A549 (cell line): ENCODE measurements around the gene STMN3. TPM values are rescaled to one million over a fixed set of nuclear protein-coding genes. Genes with fewer than 3 reads are reported as not detected.

Source experiments
- ATAC-seq, 2 experiments: fragments of 200-7000 bp in 1 of 2; fragments of >200 bp in 1 of 2; cut with Nextera tagmentation in 1 of 2; cut with Tn5 transposase in 1 of 2; 3 replicates each; pipeline versions ENCODE4 v1.8.0 to v1.9.1; 2018 to 2020; ENCODE audit warnings: mild to moderate bottlenecking in 1 of 2, moderate library complexity in 1 of 2
- CTCF ChIA-PET: fragments of 300-600 bp; sonication (Branson Sonifier 250); formaldehyde crosslinking; extraction: SDS; loops from one replicate; lab custom pipeline; 2021; ENCODE audit warnings: antibody characterized with exemption, inconsistent platforms; lab: Yijun Ruan, JAX
- POLR2A ChIA-PET: fragments of 350-600 bp; formaldehyde crosslinking; extraction: SDS; loops from one replicate; lab custom pipeline; 2021; ENCODE audit warnings: antibody characterized with exemption, inconsistent platforms; lab: Yijun Ruan, JAX
- DNase-seq, 2 experiments: peaks; one replicate each; pipeline versions ENCODE4 v3.0.0 to v3.0.0-alpha.2; 2011 to 2016; ENCODE audit warnings: low read depth in 1 of 2, low spot score in 1 of 2
- FAIRE-seq: peaks from 2 replicates; lab custom pipeline; 2011; peaks lifted over from hg19 to GRCh38; lab: Jason Lieb, UNC
- H3K27ac ChIP-seq, 2 experiments: fragments of >200 bp; sonication (Bioruptor Twin); formaldehyde crosslinking; 3 replicates each; pipeline ENCODE4 v1.5.1; 2016 to 2017
- H3K4me1 ChIP-seq: fragments of >200 bp; sonication (Bioruptor Twin); formaldehyde crosslinking; 3 replicates; pipeline ENCODE4 v1.6.1; 2016
- H3K4me2 ChIP-seq: fragments of >200 bp; sonication (Bioruptor Twin); formaldehyde crosslinking; 3 replicates; pipeline ENCODE4 v1.6.1; 2016
- H3K4me3 ChIP-seq: fragments of >200 bp; sonication (Bioruptor Twin); formaldehyde crosslinking; 3 replicates; pipeline ENCODE4 v1.5.1; 2016
- H3K9me3 ChIP-seq: fragments of >200 bp; sonication (Bioruptor Twin); formaldehyde crosslinking; 3 replicates; pipeline ENCODE4 v1.6.1; 2016
- CBX2 ChIP-seq: fragments of 200-600 bp; sonication (generic); IDR thresholded peaks from 2 replicates; pipeline ENCODE4 v1.6.1; 2016; ENCODE audit warnings: low read depth, mild to moderate bottlenecking, borderline replicate concordance
- CBX8 ChIP-seq: fragments of 200-600 bp; sonication (generic); IDR thresholded peaks from 2 replicates; pipeline ENCODE4 v1.6.1; 2016
- CTCF ChIP-seq: fragments of >200 bp; sonication (Bioruptor Twin); formaldehyde crosslinking; IDR thresholded peaks from 3 replicates; pipeline ENCODE4 v1.5.1; 2016
- EHF ChIP-seq: fragments of 250-450 bp; sonication (Bioruptor Pico); IDR thresholded peaks from 2 replicates; pipeline ENCODE4 v1.5.0; 2020; ENCODE audit warnings: mild to moderate bottlenecking
- FOSL2 ChIP-seq, 2 experiments: fragments of 450-650 bp in 1 of 2; fragments of >200 bp in 1 of 2; sonication (Bioruptor Twin) in 1 of 2; formaldehyde crosslinking; IDR thresholded peaks; 2 replicates each; pipeline versions ENCODE4 v1.5.0 to v1.6.1; 2016 to 2020; ENCODE audit warnings: mild to moderate bottlenecking in 1 of 2, moderate library complexity in 1 of 2
- FOXS1 ChIP-seq: fragments of 250-450 bp; sonication (Bioruptor Pico); IDR thresholded peaks from 2 replicates; pipeline ENCODE4 v1.5.0; 2020; ENCODE audit warnings: mild to moderate bottlenecking, moderate library complexity
- HMGXB4 ChIP-seq: fragments of 250-450 bp; sonication (Bioruptor Pico); IDR thresholded peaks from 2 replicates; pipeline ENCODE4 v1.5.0; 2021; ENCODE audit warnings: mild to moderate bottlenecking, moderate library complexity, borderline replicate concordance
- HOXA7 ChIP-seq: fragments of 250-450 bp; sonication (Bioruptor Pico); IDR thresholded peaks from 2 replicates; pipeline ENCODE4 v1.5.0; 2020; ENCODE audit warnings: mild to moderate bottlenecking, moderate library complexity
- HOXB5 ChIP-seq: fragments of 250-450 bp; sonication (Bioruptor Pico); IDR thresholded peaks from 2 replicates; pipeline ENCODE4 v1.5.0; 2020; ENCODE audit warnings: mild to moderate bottlenecking, moderate library complexity
- JUN ChIP-seq, 2 experiments: fragments of >200 bp; sonication (Bioruptor Twin); formaldehyde crosslinking; IDR thresholded peaks; 2 replicates in 1 of 2; 3 replicates in 1 of 2; pipeline ENCODE4 v1.6.1; 2016 to 2017
- MAX ChIP-seq: IDR thresholded peaks from 2 replicates; pipeline ENCODE4 v1.6.1; 2012
- PBX3 ChIP-seq: IDR thresholded peaks from 2 replicates; pipeline ENCODE4 v1.6.1; 2012
- POLR2A ChIP-seq: IDR thresholded peaks from 2 replicates; pipeline ENCODE4 v1.6.1; 2012; ENCODE audit warnings: mild to moderate bottlenecking, low read length
- POLR2AphosphoS2 ChIP-seq: conservative IDR thresholded peaks from 2 replicates; pipeline ENCODE4 v1.6.1; 2012; ENCODE audit warnings: low read length, improper control_type of control experiment, inconsistent platforms
- REST ChIP-seq: fragments of 200-600 bp; sonication (generic); IDR thresholded peaks from 2 replicates; pipeline ENCODE4 v1.6.1; 2016; ENCODE audit warnings: antibody characterized with exemption, mild to moderate bottlenecking, moderate library complexity
- TFCP2L1 ChIP-seq: fragments of 250-450 bp; sonication (Bioruptor Pico); IDR thresholded peaks from 2 replicates; pipeline ENCODE4 v1.5.0; 2021; ENCODE audit warnings: mild to moderate bottlenecking
- TP53 ChIP-seq: fragments of 250-450 bp; sonication (Bioruptor Pico); IDR thresholded peaks from 2 replicates; pipeline ENCODE4 v1.5.0; 2021; ENCODE audit warnings: mild to moderate bottlenecking, moderate library complexity
- ZC3H11A ChIP-seq: fragments of 450-650 bp; IDR thresholded peaks from 2 replicates; pipeline ENCODE4 v1.6.1; 2014; ENCODE audit warnings: antibody characterized with exemption, mild to moderate bottlenecking
- WGBS: methylation state at CpG from one replicate; pipeline ENCODE4 v1.1.6; 2017; ENCODE audit errors: missing lambda C conversion rate; 5-methylcytosine and 5-hydroxymethylcytosine counted together
- polyA plus RNA-seq, 4 experiments: library from polyadenylated mRNA; depleted of rRNA in 3 of 4; stranded (reverse); fragments of >200 nt; fragmentation: RNase III in 1 of 4; extraction: RNeasy Plus Mini Kit Qiagen cat#74134 plus additional on column Dnase treatment in 1 of 4; gene quantifications; 2 replicates in 3 of 4; 3 replicates in 1 of 4; pipeline ENCODE4 v1.2.3, GENCODE V29; 2011 to 2017
- small RNA-seq, 6 experiments: library from RNA; depleted of rRNA; stranded (forward); fragments of <200 nt; gene quantifications; one replicate each; pipeline ENCODE3, GENCODE V24; 2012

Gene STMN3
- polyA plus RNA-seq, 2 of the 4 experiments (the other 2 are of a cell fraction): 2.8 to 3.2 TPM

- H3K4me3 ChIP-seq: no peak overlapping the region
- DNase-seq (no peak), ATAC-seq (no peak), FAIRE-seq (no peak)
- WGBS: 94% methylated on average over 4 of the region's 4 CpGs
- ChIA-PET POLR2A (no interaction called here), CTCF (interaction anchor here (0.9 to 1.3 kb wide), 2 partner anchors 9 to 95 kb away, joined by 3 read pairs; no protein-coding TSS in a partner anchor)
- no peak overlapping the region for H3K27ac ChIP-seq
- no peak for TF ChIP-seq HOXB5 (CRISPR knock-in tag)
- no peak for TF ChIP-seq CBX2
- TF ChIP-seq JUN (IDR thresholded peaks at IDR 0.05): no peak
- no peak for TF ChIP-seq ZC3H11A
- TF ChIP-seq FOSL2 (IDR thresholded peaks at IDR 0.05): no peak
- no peak for TF ChIP-seq FOSL2 (CRISPR knock-in tag; IDR thresholded peaks at IDR 0.05)
- no peak for TF ChIP-seq TFCP2L1
- TF ChIP-seq TP53 (CRISPR knock-in tag): no peak
- TF ChIP-seq POLR2AphosphoS2: no peak
- TF ChIP-seq REST: no peak
- TF ChIP-seq CTCF: no peak
- no peak for TF ChIP-seq EHF (CRISPR knock-in tag)
- TF ChIP-seq HMGXB4: no peak
- TF ChIP-seq POLR2A: no peak
- no peaks in the 10 kb centered on the region for H3K9me3 ChIP-seq
- peaks cover 8% of the 10 kb centered on the region; the same call in 1 of the 3 replicates for H3K4me1 ChIP-seq
- H3K4me2 ChIP-seq: no peak overlapping the region
Measured at GRCh38 chr20:63591147-63591533, 62.1 kb downstream of the STMN3 start.

GRCh38 chr20:63590218-63591146 is 62.7 kb downstream of the STMN3 start:
- Histone ChIP-seq H3K4me3 (no peak overlapping the region), H3K27ac (no peak overlapping the region), H3K4me1 (peaks cover 8% of the 10 kb centered on the region; the same call in 1 of the 3 replicates), H3K4me2 (no peak overlapping the region), H3K9me3 (no peaks in the 10 kb centered on the region)
- no peak for TF ChIP-seq HOXA7 (CRISPR knock-in tag)
- no peak for TF ChIP-seq CBX8
- TF ChIP-seq MAX: no peak
- TF ChIP-seq CBX2: no peak
- no peak for TF ChIP-seq PBX3
- TF ChIP-seq FOXS1: no peak
- FAIRE-seq: no peak
- 88% methylated on average over 30 of the region's 52 CpGs for WGBS
- ChIA-PET POLR2A (no interaction called here), CTCF (interaction anchor here (0.9 to 1.3 kb wide), 2 partner anchors 9 to 383 kb away, joined by 3 read pairs; no protein-coding TSS in a partner anchor)
- DNase-seq: no peak
- no peak for ATAC-seq

Small RNAs within 50 kb of the gene (small RNA-seq; reads per million reads assigned to genes)
- gene TNFRSF6B: 0 reads per million in 6 experiments

Other genes starting within 250 kb of the STMN3 start
- gene KCNQ2, start 180.8 kb downstream of the STMN3 start, polyA plus RNA-seq (2011; rRNA removed): 0.14 and 0.32 TPM in 2 replicates
- gene KCNQ2, start 180.8 kb downstream of the STMN3 start, polyA plus RNA-seq (2017; fragmentation: RNase III; extraction: RNeasy Plus Mini Kit Qiagen cat#74134 plus additional on column Dnase treatment): 0.15 to 0.38 TPM (median 0.36 TPM) in 3 replicates
- 16.3 and 17.4 TPM in 2 replicates for gene EEF1A2, start 154.3 kb downstream of the STMN3 start, polyA plus RNA-seq (2011; rRNA removed)
- gene EEF1A2, start 154.3 kb downstream of the STMN3 start, polyA plus RNA-seq (2017; fragmentation: RNase III; extraction: RNeasy Plus Mini Kit Qiagen cat#74134 plus additional on column Dnase treatment): 128 to 141 TPM (median 129 TPM) in 3 replicates
- 4.6 and 7.7 TPM in 2 replicates for gene PPDPF, start 132.7 kb downstream of the STMN3 start, polyA plus RNA-seq (2011; rRNA removed)
- gene PPDPF, start 132.7 kb downstream of the STMN3 start, polyA plus RNA-seq (2017; fragmentation: RNase III; extraction: RNeasy Plus Mini Kit Qiagen cat#74134 plus additional on column Dnase treatment): 217 to 227 TPM (median 224 TPM) in 3 replicates
- 1.1 and 1.2 TPM in 2 replicates for gene PTK6, start 116.0 kb downstream of the STMN3 start, polyA plus RNA-seq (2011; rRNA removed)
- gene PTK6, start 116.0 kb downstream of the STMN3 start, polyA plus RNA-seq (2017; fragmentation: RNase III; extraction: RNeasy Plus Mini Kit Qiagen cat#74134 plus additional on column Dnase treatment): 1.6 to 2.2 TPM (median 2.0 TPM) in 3 replicates
- gene SRMS, start 105.7 kb downstream of the STMN3 start, polyA plus RNA-seq (2011; rRNA removed): not detected in 2 replicates
- gene SRMS, start 105.7 kb downstream of the STMN3 start, polyA plus RNA-seq (2017; fragmentation: RNase III; extraction: RNeasy Plus Mini Kit Qiagen cat#74134 plus additional on column Dnase treatment): not detected in 3 replicates
- 0.09 and 0.18 TPM in 2 replicates for gene FNDC11, start 99.3 kb downstream of the STMN3 start, polyA plus RNA-seq (2011; rRNA removed)
- gene FNDC11, start 99.3 kb downstream of the STMN3 start, polyA plus RNA-seq (2017; fragmentation: RNase III; extraction: RNeasy Plus Mini Kit Qiagen cat#74134 plus additional on column Dnase treatment): 0.10 to 0.16 TPM (median 0.14 TPM) in 3 replicates
- 3.2 and 4.9 TPM in 2 replicates for gene HELZ2, start 79.2 kb downstream of the STMN3 start, polyA plus RNA-seq (2011; rRNA removed)
- gene HELZ2, start 79.2 kb downstream of the STMN3 start, polyA plus RNA-seq (2017; fragmentation: RNase III; extraction: RNeasy Plus Mini Kit Qiagen cat#74134 plus additional on column Dnase treatment): 4.5 to 5.0 TPM (median 4.8 TPM) in 3 replicates
- gene GMEB2, start 26.3 kb downstream of the STMN3 start, polyA plus RNA-seq (2011; rRNA removed): 6.6 and 6.8 TPM in 2 replicates
- 6.4 to 7.0 TPM (median 6.5 TPM) in 3 replicates for gene GMEB2, start 26.3 kb downstream of the STMN3 start, polyA plus RNA-seq (2017; fragmentation: RNase III; extraction: RNeasy Plus Mini Kit Qiagen cat#74134 plus additional on column Dnase treatment)
- gene RTEL1, start 4.9 kb upstream of the STMN3 start, polyA plus RNA-seq (2011; rRNA removed): 12.6 and 13.5 TPM in 2 replicates
- 10.7 to 11.6 TPM (median 11.3 TPM) in 3 replicates for gene RTEL1, start 4.9 kb upstream of the STMN3 start, polyA plus RNA-seq (2017; fragmentation: RNase III; extraction: RNeasy Plus Mini Kit Qiagen cat#74134 plus additional on column Dnase treatment)
- 0.20 and 0.22 TPM in 2 replicates for gene TNFRSF6B, start 43.2 kb upstream of the STMN3 start, polyA plus RNA-seq (2011; rRNA removed)
- 0.63 to 0.69 TPM (median 0.66 TPM) in 3 replicates for gene TNFRSF6B, start 43.2 kb upstream of the STMN3 start, polyA plus RNA-seq (2017; fragmentation: RNase III; extraction: RNeasy Plus Mini Kit Qiagen cat#74134 plus additional on column Dnase treatment)
- gene ARFRP1, start 54.6 kb upstream of the STMN3 start, polyA plus RNA-seq (2011; rRNA removed): 14.1 and 25.1 TPM in 2 replicates
- 29.7 to 33.2 TPM (median 31.1 TPM) in 3 replicates for gene ARFRP1, start 54.6 kb upstream of the STMN3 start, polyA plus RNA-seq (2017; fragmentation: RNase III; extraction: RNeasy Plus Mini Kit Qiagen cat#74134 plus additional on column Dnase treatment)
- 9.2 and 9.5 TPM in 2 replicates for gene ZGPAT, start 54.6 kb upstream of the STMN3 start, polyA plus RNA-seq (2011; rRNA removed)
- gene ZGPAT, start 54.6 kb upstream of the STMN3 start, polyA plus RNA-seq (2017; fragmentation: RNase III; extraction: RNeasy Plus Mini Kit Qiagen cat#74134 plus additional on column Dnase treatment): 22.6 to 25.6 TPM (median 23.9 TPM) in 3 replicates
- 2.5 and 2.8 TPM in 2 replicates for gene LIME1, start 83.2 kb upstream of the STMN3 start, polyA plus RNA-seq (2011; rRNA removed)
- gene LIME1, start 83.2 kb upstream of the STMN3 start, polyA plus RNA-seq (2017; fragmentation: RNase III; extraction: RNeasy Plus Mini Kit Qiagen cat#74134 plus additional on column Dnase treatment): 5.9 to 7.2 TPM (median 6.5 TPM) in 3 replicates
- gene SLC2A4RG, start 86.4 kb upstream of the STMN3 start, polyA plus RNA-seq (2011; rRNA removed): 22.5 and 28.1 TPM in 2 replicates
- 59.6 to 64.7 TPM (median 64.6 TPM) in 3 replicates for gene SLC2A4RG, start 86.4 kb upstream of the STMN3 start, polyA plus RNA-seq (2017; fragmentation: RNase III; extraction: RNeasy Plus Mini Kit Qiagen cat#74134 plus additional on column Dnase treatment)
- gene ZBTB46, start 177.8 kb upstream of the STMN3 start, polyA plus RNA-seq (2011; rRNA removed): 0.17 and 0.26 TPM in 2 replicates
- gene ZBTB46, start 177.8 kb upstream of the STMN3 start, polyA plus RNA-seq (2017; fragmentation: RNase III; extraction: RNeasy Plus Mini Kit Qiagen cat#74134 plus additional on column Dnase treatment): 0.32 to 0.43 TPM (median 0.42 TPM) in 3 replicates
- gene ABHD16B, start 208.1 kb upstream of the STMN3 start, polyA plus RNA-seq (2011; rRNA removed): not detected in 2 replicates
- gene ABHD16B, start 208.1 kb upstream of the STMN3 start, polyA plus RNA-seq (2017; fragmentation: RNase III; extraction: RNeasy Plus Mini Kit Qiagen cat#74134 plus additional on column Dnase treatment): not detected in 3 replicates
- gene TPD52L2, start 211.8 kb upstream of the STMN3 start, polyA plus RNA-seq (2011; rRNA removed): 86.3 and 93.9 TPM in 2 replicates
- gene TPD52L2, start 211.8 kb upstream of the STMN3 start, polyA plus RNA-seq (2017; fragmentation: RNase III; extraction: RNeasy Plus Mini Kit Qiagen cat#74134 plus additional on column Dnase treatment): 94.1 to 102 TPM (median 99.0 TPM) in 3 replicates
- gene DNAJC5, start 241.7 kb upstream of the STMN3 start, polyA plus RNA-seq (2011; rRNA removed): 20.3 and 20.4 TPM in 2 replicates
- gene DNAJC5, start 241.7 kb upstream of the STMN3 start, polyA plus RNA-seq (2017; fragmentation: RNase III; extraction: RNeasy Plus Mini Kit Qiagen cat#74134 plus additional on column Dnase treatment): 21.7 to 23.2 TPM (median 23.2 TPM) in 3 replicates